Parathyroid adenoma (tissue), 2 donors: ENCODE data around the gene TRMT6.

Experiments
- H2AFZ ChIP-seq: fragments of 300-600 bp; sonication (generic); one replicate; pipeline ENCODE4 v1.7.0; 2017; ENCODE audit warnings: antibody characterized with exemption, mild to moderate bottlenecking
- H3K27ac ChIP-seq: fragments of 300-600 bp; sonication (generic); one replicate; pipeline ENCODE4 v1.7.0; 2017
- H3K27me3 ChIP-seq: fragments of 300-600 bp; sonication (generic); one replicate; pipeline ENCODE4 v1.7.0; 2017; ENCODE audit warnings: low read length; ENCODE audit not compliant: control insufficient read depth, insufficient read depth
- H3K36me3 ChIP-seq: fragments of 300-600 bp; sonication (generic); one replicate; pipeline ENCODE4 v1.7.0; 2017; ENCODE audit warnings: low read length; ENCODE audit not compliant: control insufficient read depth, insufficient read depth
- H3K4me1 ChIP-seq: fragments of 300-600 bp; sonication (generic); one replicate; pipeline ENCODE4 v1.7.0; 2017; ENCODE audit warnings: control low read depth
- H3K4me2 ChIP-seq: fragments of 300-600 bp; sonication (generic); one replicate; pipeline ENCODE4 v1.7.0; 2017; ENCODE audit warnings: low read length
- H3K4me3 ChIP-seq: fragments of 300-600 bp; sonication (generic); one replicate; pipeline ENCODE4 v1.7.0; 2017; ENCODE audit warnings: low read depth, low read length
- H3K79me2 ChIP-seq: fragments of 300-600 bp; sonication (generic); one replicate; pipeline ENCODE4 v1.7.0; 2017; ENCODE audit warnings: control low read depth
- H3K9ac ChIP-seq: fragments of 300-600 bp; sonication (generic); one replicate; pipeline ENCODE4 v1.7.0; 2017; ENCODE audit warnings: mild to moderate bottlenecking
- H3K9me3 ChIP-seq: fragments of 300-600 bp; sonication (generic); one replicate; pipeline ENCODE4 v1.7.0; 2017; ENCODE audit warnings: low read length; ENCODE audit not compliant: control insufficient read depth
- CTCF ChIP-seq: fragments of 300-600 bp; sonication (generic); IDR thresholded peaks from one replicate; pipeline ENCODE4 v1.7.0; 2017; ENCODE audit warnings: antibody characterized with exemption, mild to moderate bottlenecking
- donor health status: primary hyperparathyroidism.

Gene TRMT6

GRCh38 chr20:5899444-5899843 is 50.9 kb downstream of the TRMT6 start:
- Histone ChIP-seq H3K4me1 (no peaks in the 10 kb centered on the region), H3K9ac (no peak overlapping the region), H3K36me3 (no peaks in the 10 kb centered on the region), H2AFZ (no peak overlapping the region), H3K27ac (no peak overlapping the region), H3K9me3 (no peaks in the 10 kb centered on the region), H3K27me3 (no peaks in the 10 kb centered on the region), H3K79me2 (no peaks in the 10 kb centered on the region), H3K4me2 (no peak overlapping the region), H3K4me3 (no peak overlapping the region)
- TF ChIP-seq CTCF, result no peak

- no peaks in the 10 kb centered on the region for H3K36me3 ChIP-seq
- H3K4me2 ChIP-seq, result no peak overlapping the region
- no peaks in the 10 kb centered on the region for H3K4me1 ChIP-seq
- TF ChIP-seq CTCF, result no peak
- no peak overlapping the region for H3K9ac ChIP-seq
- H3K4me3 ChIP-seq, result no peak overlapping the region
- H3K9me3 ChIP-seq, result no peaks in the 10 kb centered on the region
- H3K79me2 ChIP-seq, result no peaks in the 10 kb centered on the region
- no peaks in the 10 kb centered on the region for H3K27me3 ChIP-seq
- H2AFZ ChIP-seq, result no peak overlapping the region
- H3K27ac ChIP-seq, result no peak overlapping the region
Observed at GRCh38 chr20:5895626-5896025, 54.7 kb downstream of the TRMT6 start.

- no peak overlapping the region for H3K4me3 ChIP-seq
- no peaks in the 10 kb centered on the region for H3K9me3 ChIP-seq
- H3K4me2 ChIP-seq, result no peak overlapping the region
- H3K4me1 ChIP-seq, result peaks cover 1% of the 10 kb centered on the region
- H3K36me3 ChIP-seq, result no peaks in the 10 kb centered on the region
- no peaks in the 10 kb centered on the region for H3K79me2 ChIP-seq
- H2AFZ ChIP-seq, result no peak overlapping the region
- H3K9ac ChIP-seq, result no peak overlapping the region
- no peak for TF ChIP-seq CTCF
- H3K27me3 ChIP-seq, result no peaks in the 10 kb centered on the region
- H3K27ac ChIP-seq, result no peak overlapping the region
Observed at GRCh38 chr20:5893621-5894020, 56.7 kb downstream of the TRMT6 start.

GRCh38 chr20:5893052-5893451 is 57.3 kb downstream of the TRMT6 start:
- Histone ChIP-seq H3K27ac (no peak overlapping the region), H3K36me3 (no peaks in the 10 kb centered on the region), H3K4me3 (no peak overlapping the region), H3K27me3 (no peaks in the 10 kb centered on the region), H3K4me2 (no peak overlapping the region), H3K9ac (no peak overlapping the region), H2AFZ (no peak overlapping the region), H3K4me1 (peaks cover 2% of the 10 kb centered on the region), H3K79me2 (no peaks in the 10 kb centered on the region), H3K9me3 (no peaks in the 10 kb centered on the region)
- TF ChIP-seq CTCF, result no peak

GRCh38 chr20:5890773-5891441 is 59.4 kb downstream of the TRMT6 start:
- TF ChIP-seq CTCF, result no peak
- Histone ChIP-seq H3K4me1 (peaks cover 6% of the 10 kb centered on the region), H3K9ac (no peak overlapping the region)

More at GRCh38 chr20:5890773-5891441, 59.4 kb downstream of the TRMT6 start:
- no peaks in the 10 kb centered on the region for H3K27me3 ChIP-seq
- peak overlapping the region; percentile 72 for H2AFZ ChIP-seq
- no peaks in the 10 kb centered on the region for H3K9me3 ChIP-seq
- no peaks in the 10 kb centered on the region for H3K36me3 ChIP-seq
- H3K4me2 ChIP-seq, result no peak overlapping the region
- H3K27ac ChIP-seq, result peak overlapping the region; percentile 39
- H3K4me3 ChIP-seq, result no peak overlapping the region
- H3K79me2 ChIP-seq, result no peaks in the 10 kb centered on the region
